ENCODE data around the gene VENTX. TPM values are rescaled to one million over a fixed set of nuclear protein-coding genes. Genes with fewer than 3 reads are reported as not detected.
"Not testable (repeated sequence)": the region's sequence is repeated elsewhere in the genome, so short reads cannot be mapped to it uniquely, and the experiment has no call there.

The VENTX gene
- total and polyA plus RNA-seq, 10 of the 15 experiments (the other 5 are each of a cell fraction or from before 2014, with no cell fraction given) = 0.05 TPM; not detected in 9

GRCh38 chr10:133221331-133221730 lies 16.3 kb upstream of the VENTX start (continued):
- TF ChIP-seq ZBTB33 (IDR thresholded peaks at IDR 0.05) = no peak
- no peak for TF ChIP-seq USF1 (IDR thresholded peaks at IDR 0.05; ENCODE audit: borderline replicate concordance, extremely low read length, insufficient read depth, low read depth, low read length)
- no peak for TF ChIP-seq NBN (IDR thresholded peaks at IDR 0.05)

DNA sequence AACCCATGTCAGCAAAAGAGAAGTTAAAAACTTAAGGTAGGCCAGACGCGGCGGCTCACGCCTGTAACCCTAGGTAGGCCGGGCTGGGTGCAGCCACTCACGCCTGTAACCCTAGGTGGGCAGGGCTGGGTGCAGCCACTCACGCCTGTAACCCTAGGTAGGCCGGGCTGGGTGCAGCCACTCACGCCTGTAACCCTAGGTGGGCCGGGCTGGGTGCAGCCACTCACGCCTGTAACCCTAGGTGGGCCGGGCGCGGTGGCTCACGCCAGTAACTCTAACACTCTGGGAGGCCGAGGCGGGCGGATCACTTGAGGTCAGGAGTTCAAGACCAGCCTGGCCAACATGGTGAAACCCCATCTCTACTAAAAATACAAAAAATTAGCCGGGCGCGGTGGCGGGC lies 15.9 kb upstream of the VENTX start:
- POLR2A ChIA-PET; H3K27ac ChIP-seq (ENCODE audit: control insufficient read depth, insufficient read depth); H3K9me3 ChIP-seq (replicated peaks; ENCODE audit: control insufficient read depth, insufficient read depth, low read length); in situ Hi-C loops (cut with MboI); H3K9ac ChIP-seq (ENCODE audit: control insufficient read depth, insufficient read depth, low read length); H3K36me3 ChIP-seq (ENCODE audit: control insufficient read depth in 2 of 2, insufficient read depth in 2 of 2, low read length in 1 of 2); ATAC-seq; H3K4me1 ChIP-seq (ENCODE audit: control insufficient read depth, insufficient read depth, low read length); H4K20me1 ChIP-seq (ENCODE audit: control insufficient read depth, insufficient read depth); intact Hi-C loops (cut with micrococcal nuclease; ENCODE audit: unreplicated experiment); H3K27me3 ChIP-seq (replicated peaks in 1 of 2; ENCODE audit: control insufficient read depth in 2 of 2, insufficient read depth in 2 of 2, low read length in 1 of 2); BruUV-seq (replicated peaks); H3K79me2 ChIP-seq (ENCODE audit: control insufficient read depth, insufficient read depth, low read length); H3K4me2 ChIP-seq (ENCODE audit: control insufficient read depth, insufficient read depth); SMC1A ChIA-PET (ENCODE audit: uncharacterized antibody, unreplicated experiment); H2AFZ ChIP-seq (ENCODE audit: control insufficient read depth, low read depth, low read length); CTCF ChIA-PET; FAIRE-seq; RAD21 ChIA-PET (ENCODE audit: unreplicated experiment); H3K4me3 ChIP-seq; DNase-seq (ENCODE audit: low read depth, low spot score): not testable (repeated sequence)
- 82% methylated on average over 18 of the region's 22 CpGs for WGBS (ENCODE audit: insufficient coverage, insufficient replicate concordance, low lambda C conversion rate, missing lambda C conversion rate)
